HCT116 (cell line): ENCODE data around the gene BNC1. TPM values are rescaled to one million over a fixed set of nuclear protein-coding genes. Genes with fewer than 3 reads are reported as not detected.
A peak's percentile ranks its signal among the peaks of the same experiment; 100 is the strongest.

Experiments used
- ATAC-seq: fragments of 200-7000 bp; cut with Tn5 transposase; 2 replicates; pipeline ENCODE4 v1.9.1; 2020; ENCODE audit warnings: mild to moderate bottlenecking, moderate library complexity
- Bru-seq: library from RNA; stranded (reverse); fragments of 400-500 nt; gene quantifications from one replicate; lab custom pipeline; 2021; lab: Mats Ljungman, UMichigan
- BruChase-seq, 2 experiments: library from RNA; stranded (reverse); fragments of 400-500 nt; gene quantifications; one replicate each; lab custom pipeline; 2021; lab: Mats Ljungman, UMichigan
- BruUV-seq: library from RNA; stranded (reverse); fragments of 400-500 nt; replicated peaks from 2 replicates; lab custom pipeline; 2021; lab: Mats Ljungman, UMichigan
- CTCF ChIA-PET: fragments of 300-600 bp; sonication (Branson Sonifier 250); formaldehyde crosslinking; loops from one replicate; lab custom pipeline; 2021; ENCODE audit warnings: antibody characterized with exemption; lab: Charles Lee
- POLR2A ChIA-PET: fragments of 300-600, 350-600 bp; sonication (Branson Sonifier 250); formaldehyde crosslinking; loops from one replicate; lab custom pipeline; 2021; ENCODE audit warnings: antibody characterized with exemption; lab: Charles Lee
- RAD21 ChIA-PET, 2 experiments: fragments of 300-600 bp; sonication (Branson Sonifier 250); formaldehyde crosslinking; loops; one replicate each; lab custom pipeline; 2023; ENCODE audit warnings: low total read pairs in 2 of 2; ENCODE audit not compliant: uncharacterized antibody in 2 of 2, unreplicated experiment in 2 of 2, low non-redundant PET in 1 of 2; lab: Charles Lee
- DNase-seq: peaks from one replicate; pipeline ENCODE4 v3.0.0-alpha.2; 2010; ENCODE audit warnings: low read depth, low spot score
- H2AFZ ChIP-seq: fragments of 200-600 bp; shearing (Covaris generic), sonication (generic); 2 replicates; pipeline ENCODE4 v1.6.1; 2017; ENCODE audit warnings: low read depth, mixed run types, mixed read lengths, antibody characterized with exemption, low read length; ENCODE audit not compliant: poor library complexity, severe bottlenecking
- H3K27ac ChIP-seq: 2 replicates; pipeline ENCODE4 v1.5.1; 2012; ENCODE audit warnings: low read depth, low read length
- H3K27me3 ChIP-seq: fragments of 200-600 bp; sonication (generic); 2 replicates; pipeline ENCODE4 v1.6.1; 2016; ENCODE audit warnings: mixed run types, low read length, mixed read lengths; ENCODE audit not compliant: insufficient read depth
- H3K36me3 ChIP-seq, 2 experiments: fragments of 200-500 bp in 1 of 2; fragments of 200-600 bp in 1 of 2; sonication (Bioruptor generic) in 1 of 2; sonication (generic) in 1 of 2; 2 replicates each; pipeline versions ENCODE4 v1.5.1 to v1.6.1; 2014 to 2016; ENCODE audit warnings: low read length in 2 of 2, inconsistent platforms in 1 of 2, mixed read lengths in 1 of 2, mixed run types in 1 of 2; ENCODE audit not compliant: insufficient read depth in 2 of 2, control insufficient read depth in 1 of 2
- H3K4me1 ChIP-seq, 2 experiments: fragments of 200-600 bp in 1 of 2; sonication (generic) in 1 of 2; 2 replicates each; pipeline versions ENCODE4 v1.5.1 to v1.6.1; 2012 to 2017; ENCODE audit warnings: low read length in 2 of 2, inconsistent platforms in 1 of 2, mild to moderate bottlenecking in 1 of 2, mixed read lengths in 1 of 2, mixed run types in 1 of 2, moderate library complexity in 1 of 2; ENCODE audit not compliant: insufficient read depth in 2 of 2, control insufficient read depth in 1 of 2
- H3K4me2 ChIP-seq: fragments of 200-600 bp; sonication (generic); 2 replicates; pipeline ENCODE4 v1.6.1; 2017; ENCODE audit warnings: mixed run types, low read length, mixed read lengths
- H3K4me3 ChIP-seq, 2 experiments: fragments of 200-600 bp in 1 of 2; sonication (generic) in 1 of 2; replicated peaks in 1 of 2; 2 replicates each; pipeline ENCODE4 v1.5.1; 2011 to 2016; ENCODE audit warnings: low read length in 2 of 2, control low read depth in 1 of 2, low read depth in 1 of 2, mild to moderate bottlenecking in 1 of 2, mixed read lengths in 1 of 2, mixed run types in 1 of 2
- H3K79me2 ChIP-seq: fragments of 200-600 bp; sonication (generic); 2 replicates; pipeline ENCODE4 v1.6.1; 2017; ENCODE audit warnings: mild to moderate bottlenecking, mixed run types, low read length, moderate library complexity, mixed read lengths; ENCODE audit not compliant: insufficient read depth
- H3K9ac ChIP-seq: fragments of 200-600 bp; sonication (generic); 2 replicates; pipeline ENCODE4 v1.6.1; 2016; ENCODE audit warnings: low read length, mixed read lengths
- H3K9me2 ChIP-seq: fragments of 200-600 bp; sonication (generic), shearing (Covaris generic); 2 replicates; pipeline ENCODE4 v1.6.1; 2017; ENCODE audit warnings: mixed run types, mild to moderate bottlenecking, moderate library complexity; ENCODE audit not compliant: insufficient read depth
- H3K9me3 ChIP-seq, 2 experiments: fragments of 200-500 bp in 1 of 2; fragments of 200-600 bp in 1 of 2; sonication (Bioruptor generic) in 1 of 2; sonication (generic) in 1 of 2; 2 replicates each; pipeline ENCODE4 v1.6.1; 2014 to 2017; ENCODE audit warnings: low read length in 2 of 2, mixed read lengths in 2 of 2, inconsistent platforms in 1 of 2, low read depth in 1 of 2, mild to moderate bottlenecking in 1 of 2, mixed run types in 1 of 2, moderate library complexity in 1 of 2; ENCODE audit not compliant: control insufficient read depth in 1 of 2, insufficient read depth in 1 of 2
- H4K20me1 ChIP-seq: fragments of 200-600 bp; sonication (generic), shearing (Covaris generic); 2 replicates; pipeline ENCODE4 v1.6.1; 2017; ENCODE audit warnings: mixed run types, mild to moderate bottlenecking, moderate library complexity; ENCODE audit not compliant: insufficient read depth
- ATF3 ChIP-seq: IDR thresholded peaks from 2 replicates; pipeline ENCODE4 v1.6.1; 2012
- CBX3 ChIP-seq: IDR thresholded peaks from 2 replicates; pipeline ENCODE4 v1.6.1; 2012; ENCODE audit warnings: low read depth
- CTCF ChIP-seq, 3 experiments: fragments of 200-600 bp in 1 of 3; sonication (generic) in 1 of 3; IDR thresholded peaks in 2 of 3; conservative IDR thresholded peaks in 1 of 3; 2 replicates each; pipeline ENCODE4 v1.5.1; 2012 to 2017; ENCODE audit warnings: low read depth in 2 of 3, low read length in 2 of 3, antibody characterized with exemption in 1 of 3, borderline replicate concordance in 1 of 3, control low read depth in 1 of 3, mild to moderate bottlenecking in 1 of 3, mixed read lengths in 1 of 3, mixed run types in 1 of 3, moderate library complexity in 1 of 3; ENCODE audit not compliant: insufficient read depth in 1 of 3
- JUND ChIP-seq: IDR thresholded peaks from 2 replicates; pipeline ENCODE4 v1.6.1; 2012
- MAX ChIP-seq: IDR thresholded peaks from 2 replicates; pipeline ENCODE4 v1.6.1; 2012
- POLR2A ChIP-seq: IDR thresholded peaks from 2 replicates; pipeline ENCODE4 v1.7.0; 2011; ENCODE audit warnings: borderline replicate concordance; ENCODE audit not compliant: insufficient read depth, insufficient read length; ENCODE audit errors: extremely low read depth
- RAD21 ChIP-seq: IDR thresholded peaks from 2 replicates; pipeline ENCODE4 v1.6.1; 2012; ENCODE audit warnings: low read depth, mild to moderate bottlenecking
- REST ChIP-seq: IDR thresholded peaks from 2 replicates; pipeline ENCODE4 v1.6.1; 2012; ENCODE audit warnings: low read depth
- SIN3A ChIP-seq: IDR thresholded peaks from 2 replicates; pipeline ENCODE4 v1.6.1; 2012; ENCODE audit warnings: low read depth
- SP1 ChIP-seq: IDR thresholded peaks from 2 replicates; pipeline ENCODE4 v1.6.1; 2012; ENCODE audit warnings: low read depth
- TCF7L2 ChIP-seq: IDR thresholded peaks from 2 replicates; pipeline ENCODE4 v1.7.0; 2011; ENCODE audit warnings: borderline replicate concordance, inconsistent platforms; ENCODE audit not compliant: insufficient read depth, insufficient read length; ENCODE audit errors: extremely low read depth
- ZNF274 ChIP-seq: fragments of 200-500 bp; sonication (Bioruptor generic); IDR thresholded peaks from 2 replicates; pipeline ENCODE4 v1.6.1; 2014; ENCODE audit warnings: mild to moderate bottlenecking, low read depth, low read length, inconsistent platforms
- intact Hi-C: fragments of 100-400 bp; cut with micrococcal nuclease; formaldehyde crosslinking; loops from 2 replicates; pipeline ENCODE4 v1.10.0; 2022
- long read RNA-seq: library from polyadenylated mRNA; unstranded; transcript quantifications from one replicate; pipeline ENCODE4 v2.0.0, GENCODE V29; 2021; ENCODE audit not compliant: unreplicated experiment
- polyA plus RNA-seq: library from polyadenylated mRNA; unstranded; fragments of >200 nt; gene quantifications from 2 replicates; pipeline ENCODE4 v1.2.1, GENCODE V29; 2012; ENCODE audit warnings: missing spikeins
- total RNA-seq: library from RNA; stranded (reverse); gene quantifications from one replicate; pipeline ENCODE4 v1.2.1, GENCODE V29; 2021; ENCODE audit not compliant: unreplicated experiment

BNC1 gene
- total RNA-seq (not detected), Bru-seq, nascent RNA (percentile 3 among the genes with signal in this experiment), BruChase-seq, experiment 1, labeled RNA remaining after a 6-hour chase (percentile 3 among the genes with signal in this experiment), BruChase-seq, experiment 2, labeled RNA remaining after a 2-hour chase (percentile 3 among the genes with signal in this experiment)
- 0.01 TPM in 1 of 2 replicates, not detected in the other for polyA plus RNA-seq
- long read RNA-seq: 0 reads

- ATAC-seq: no peak
- peaks cover 15 to 41% of the 10 kb centered on the region in 2 experiments for H3K4me1 ChIP-seq
- intact Hi-C loops: no loop called here
- no peak within 1 kb of the TSS for H3K4me3 ChIP-seq
- no TSS peak for BruUV-seq
- CTCF ChIA-PET: no interaction called here
- no peaks in the 10 kb centered on the region for H3K9me2 ChIP-seq
- RAD21 ChIA-PET: no interaction called here
- POLR2A ChIA-PET: no interaction called here
- no peak within 1 kb of the TSS for H2AFZ ChIP-seq
- no peak within 1 kb of the TSS for H3K27ac ChIP-seq
- TF ChIP-seq TCF7L2 (no peak), SIN3A (no peak), MAX (no peak), ZNF274 (no peak), ATF3 (no peak), SP1 (no peak), JUND (no peak), CTCF (IDR thresholded peaks at IDR 0.05 in 2 of 3, conservative IDR thresholded peaks at IDR 0.05 in 1 of 3; ENCODE audit: borderline replicate concordance in 1 of 3, insufficient read depth in 1 of 3, low read depth in 2 of 3, low read length in 2 of 3) (no peak), CBX3 (no peak), REST (no peak), POLR2A (no peak), RAD21 (no peak)
- H4K20me1 ChIP-seq: no peaks in the 10 kb centered on the region
- no peaks in the 10 kb centered on the region for H3K27me3 ChIP-seq
- H3K79me2 ChIP-seq: no peaks in the 10 kb centered on the region
- no peak for DNase-seq
- no peak within 1 kb of the TSS for H3K9ac ChIP-seq
- no peak within 1 kb of the TSS for H3K4me2 ChIP-seq
- no peaks in the 10 kb centered on the region for H3K36me3 ChIP-seq
- no peaks in the 10 kb centered on the region for H3K9me3 ChIP-seq
Observed at GRCh38 chr15:83284559-83285283, at the start of gene BNC1. BNC1 (minus strand) TSS chr15:83284664; CDS start chr15:83284628, 36 bp downstream.
